Duodenal mucosa (tissue), 2 donors: Measurements from ENCODE around the gene PANK4.

Experiments
- H3K27ac ChIP-seq: one replicate; pipeline ENCODE4 v1.7.0; 2013; ENCODE audit warnings: low read depth, low read length
- H3K27me3 ChIP-seq, 2 donors: one replicate each; pipeline ENCODE4 v1.7.0; 2013; ENCODE audit warnings: low read length in 2 of 2, control low read depth in 1 of 2; ENCODE audit not compliant: insufficient read depth in 2 of 2, control insufficient read depth in 1 of 2
- H3K36me3 ChIP-seq, 2 donors: one replicate each; pipeline ENCODE4 v1.7.0; 2013; ENCODE audit warnings: low read length in 2 of 2, control low read depth in 1 of 2; ENCODE audit not compliant: insufficient read depth in 2 of 2, control insufficient read depth in 1 of 2
- H3K4me1 ChIP-seq, 2 donors: one replicate each; pipeline ENCODE4 v1.7.0; 2013; ENCODE audit warnings: low read length in 2 of 2, control low read depth in 1 of 2; ENCODE audit not compliant: insufficient read depth in 2 of 2, control insufficient read depth in 1 of 2
- H3K4me3 ChIP-seq, 2 donors: one replicate each; pipeline ENCODE4 v1.7.0; 2013; ENCODE audit warnings: low read length in 2 of 2, low read depth in 1 of 2
- H3K9ac ChIP-seq, 2 donors: one replicate each; pipeline ENCODE4 v1.7.0; 2013; ENCODE audit warnings: low read length in 2 of 2, low read depth in 1 of 2
- H3K9me3 ChIP-seq, 2 donors: one replicate each; pipeline ENCODE4 v1.7.0; 2013; ENCODE audit warnings: low read length in 2 of 2, control low read depth in 1 of 2; ENCODE audit not compliant: control insufficient read depth in 1 of 2

The PANK4 gene

DNA sequence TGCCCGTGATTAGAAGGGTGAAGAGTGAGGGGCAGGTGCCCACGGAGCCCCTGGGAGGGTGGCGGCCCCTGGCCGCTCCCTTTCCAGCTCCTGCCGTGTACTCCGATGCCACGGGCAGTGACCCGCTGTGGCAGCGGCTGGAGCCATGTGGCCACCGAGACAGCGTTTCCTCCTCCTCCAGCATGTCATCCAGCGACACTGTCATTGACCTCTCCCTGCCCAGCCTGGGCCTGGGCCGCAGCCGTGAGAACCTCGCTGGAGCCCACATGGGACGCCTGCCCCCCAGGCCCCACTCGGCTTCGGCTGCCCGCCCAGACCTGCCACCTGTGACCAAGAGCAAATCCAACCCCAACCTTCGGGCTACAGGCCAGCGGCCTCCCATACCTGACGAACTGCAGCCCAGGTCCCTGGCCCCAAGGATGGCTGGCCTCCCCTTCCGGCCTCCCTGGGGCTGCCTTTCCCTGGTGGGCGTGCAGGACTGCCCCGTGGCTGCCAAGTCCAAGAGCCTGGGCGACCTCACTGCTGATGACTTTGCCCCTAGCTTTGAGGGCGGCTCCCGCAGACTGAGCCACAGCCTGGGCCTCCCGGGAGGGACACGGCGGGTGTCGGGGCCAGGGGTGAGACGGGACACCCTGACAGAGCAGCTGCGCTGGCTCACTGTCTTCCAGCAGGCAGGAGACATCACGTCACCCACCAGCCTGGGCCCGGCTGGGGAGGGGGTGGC lies 22.0 kb downstream of the PANK4 start:
- Histone ChIP-seq H3K4me1 (no peaks in the 10 kb centered on the region), H3K36me3 (peaks cover 9 to 18% of the 10 kb centered on the region in 2 donors), H3K27ac (no peak overlapping the region), H3K27me3 (peaks cover 0 to 17% of the 10 kb centered on the region in 2 donors), H3K9ac (no peak overlapping the region), H3K4me3 (no peak overlapping the region), H3K9me3 (no peaks in the 10 kb centered on the region)

DNA sequence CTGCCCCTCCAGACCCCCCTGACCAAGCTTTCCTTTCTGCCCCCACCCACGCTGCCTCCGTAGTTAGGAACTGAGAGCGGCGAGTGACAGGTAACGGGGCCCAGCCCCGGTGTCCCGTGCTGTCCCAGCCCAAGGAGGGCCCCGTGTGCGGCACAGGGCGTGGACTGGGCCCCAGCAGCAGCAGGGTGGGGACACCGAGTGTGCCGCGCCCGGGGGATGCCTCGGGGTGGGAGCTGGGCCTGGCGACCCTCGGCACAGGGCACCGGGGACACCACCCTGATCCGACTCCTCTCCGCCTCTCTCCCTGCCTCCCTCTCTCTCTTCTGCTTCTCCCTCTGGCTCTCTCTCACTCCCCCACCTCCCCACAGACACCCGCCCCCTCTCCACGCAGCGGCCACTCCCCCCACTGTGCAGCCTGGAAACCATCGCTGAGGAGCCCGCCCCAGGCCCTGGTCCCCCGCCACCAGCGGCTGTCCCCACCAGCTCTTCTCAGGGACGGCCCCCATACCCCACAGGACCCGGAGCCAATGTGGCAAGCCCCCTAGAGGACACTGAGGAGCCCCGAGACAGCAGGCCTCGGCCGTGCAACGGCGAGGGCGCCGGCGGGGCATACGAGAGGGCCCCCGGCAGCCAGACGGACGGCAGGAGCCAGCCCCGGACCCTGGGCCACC lies 22.7 kb downstream of the PANK4 start:
- no peaks in the 10 kb centered on the region for H3K9me3 ChIP-seq
- H3K27ac ChIP-seq = no peak overlapping the region
- H3K36me3 ChIP-seq = peaks cover 2 to 11% of the 10 kb centered on the region in 2 donors
- H3K4me3 ChIP-seq = no peak overlapping the region
- H3K9ac ChIP-seq = no peak overlapping the region
- no peaks in the 10 kb centered on the region for H3K4me1 ChIP-seq
- peaks cover 0 to 17% of the 10 kb centered on the region in 2 donors for H3K27me3 ChIP-seq

DNA sequence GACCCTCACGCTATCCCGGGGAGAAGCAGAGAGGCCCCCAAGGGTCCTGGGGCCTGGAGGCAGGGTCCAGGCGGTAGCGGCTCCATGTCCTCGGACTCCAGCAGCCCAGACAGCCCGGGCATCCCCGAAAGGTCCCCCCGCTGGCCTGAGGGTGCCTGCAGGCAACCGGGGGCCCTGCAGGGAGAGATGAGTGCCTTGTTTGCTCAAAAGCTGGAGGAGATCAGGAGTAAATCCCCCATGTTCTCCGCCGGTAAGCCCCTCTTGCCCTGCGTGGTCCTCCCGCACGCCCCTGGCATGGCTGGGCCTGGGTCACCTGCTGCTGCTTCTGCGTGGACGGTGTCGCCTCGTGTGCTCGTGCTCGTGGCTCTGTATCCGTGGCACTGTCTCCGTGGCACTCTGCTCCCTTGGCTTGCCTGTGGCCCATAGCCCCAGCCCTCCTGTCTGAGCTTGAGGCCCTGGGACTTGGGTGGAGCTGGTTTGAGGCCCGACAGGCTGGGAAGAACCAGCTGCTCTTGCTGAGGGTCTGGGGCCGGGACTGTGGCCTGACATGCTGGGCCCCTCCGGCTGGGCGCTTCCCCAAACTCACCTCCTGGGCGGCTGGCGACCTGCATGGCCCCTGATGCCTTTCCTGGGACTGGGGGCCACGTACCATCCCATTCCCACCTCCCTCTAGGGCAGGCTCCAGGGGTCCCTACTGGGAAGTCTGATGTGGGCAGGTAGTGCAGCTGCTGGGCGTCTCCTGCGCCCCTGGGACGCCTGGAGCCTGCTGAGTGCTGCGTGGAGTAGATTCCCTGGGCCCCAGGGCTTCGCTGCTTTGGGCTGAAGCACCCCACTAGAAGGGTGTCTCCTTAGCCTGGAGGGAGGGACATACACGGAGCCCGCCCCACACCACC lies 23.5 kb downstream of the PANK4 start:
- Histone ChIP-seq H3K9ac (no peak overlapping the region), H3K27me3 (peaks cover 0 to 17% of the 10 kb centered on the region in 2 donors), H3K36me3 (peaks cover 0 to 5% of the 10 kb centered on the region in 2 donors), H3K4me3 (no peak overlapping the region), H3K9me3 (no peaks in the 10 kb centered on the region), H3K4me1 (no peaks in the 10 kb centered on the region), H3K27ac (no peak overlapping the region)

DNA sequence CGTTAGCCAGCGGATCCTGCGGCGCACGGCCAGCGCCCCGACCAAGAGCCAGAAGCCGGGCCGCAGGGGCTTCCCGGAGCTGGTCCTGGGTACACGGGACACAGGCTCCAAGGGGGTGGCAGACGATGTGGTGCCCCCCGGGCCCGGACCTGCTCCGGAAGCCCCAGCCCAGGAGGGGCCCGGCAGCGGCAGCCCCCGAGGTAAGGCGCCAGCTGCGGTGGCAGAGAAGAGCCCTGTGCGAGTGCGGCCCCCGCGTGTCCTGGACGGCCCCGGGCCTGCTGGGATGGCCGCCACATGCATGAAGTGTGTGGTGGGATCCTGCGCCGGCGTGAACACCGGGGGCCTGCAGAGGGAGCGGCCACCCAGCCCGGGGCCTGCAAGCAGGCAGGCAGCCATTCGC lies 24.2 kb downstream of the PANK4 start:
- no peak overlapping the region for H3K9ac ChIP-seq
- no peaks in the 10 kb centered on the region for H3K9me3 ChIP-seq
- H3K27me3 ChIP-seq = peaks cover 0 to 17% of the 10 kb centered on the region in 2 donors
- no peaks in the 10 kb centered on the region for H3K4me1 ChIP-seq
- no peak overlapping the region for H3K4me3 ChIP-seq
- H3K27ac ChIP-seq = no peak overlapping the region
- H3K36me3 ChIP-seq = no peaks in the 10 kb centered on the region

DNA sequence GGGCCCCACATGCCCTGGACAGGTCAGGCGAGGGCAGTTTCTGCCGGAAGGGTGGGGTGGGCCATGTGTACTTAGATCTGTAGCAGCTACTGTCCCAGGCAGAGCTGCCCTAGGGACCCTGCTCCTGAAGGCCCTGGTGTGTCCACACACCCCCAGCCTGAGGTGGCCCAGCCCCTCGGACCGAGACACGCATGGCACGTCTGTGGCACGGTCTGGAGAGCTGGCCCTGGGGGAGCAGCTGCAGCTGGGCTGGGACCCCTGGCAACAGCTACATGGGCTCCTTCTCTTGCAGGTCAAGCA lies 24.6 kb downstream of the PANK4 start:
- peaks cover 0 to 17% of the 10 kb centered on the region in 2 donors for H3K27me3 ChIP-seq
- no peak overlapping the region for H3K27ac ChIP-seq
- H3K4me3 ChIP-seq = no peak overlapping the region
- H3K9me3 ChIP-seq = no peaks in the 10 kb centered on the region
- no peak overlapping the region for H3K9ac ChIP-seq
- no peaks in the 10 kb centered on the region for H3K4me1 ChIP-seq
- no peaks in the 10 kb centered on the region for H3K36me3 ChIP-seq

DNA sequence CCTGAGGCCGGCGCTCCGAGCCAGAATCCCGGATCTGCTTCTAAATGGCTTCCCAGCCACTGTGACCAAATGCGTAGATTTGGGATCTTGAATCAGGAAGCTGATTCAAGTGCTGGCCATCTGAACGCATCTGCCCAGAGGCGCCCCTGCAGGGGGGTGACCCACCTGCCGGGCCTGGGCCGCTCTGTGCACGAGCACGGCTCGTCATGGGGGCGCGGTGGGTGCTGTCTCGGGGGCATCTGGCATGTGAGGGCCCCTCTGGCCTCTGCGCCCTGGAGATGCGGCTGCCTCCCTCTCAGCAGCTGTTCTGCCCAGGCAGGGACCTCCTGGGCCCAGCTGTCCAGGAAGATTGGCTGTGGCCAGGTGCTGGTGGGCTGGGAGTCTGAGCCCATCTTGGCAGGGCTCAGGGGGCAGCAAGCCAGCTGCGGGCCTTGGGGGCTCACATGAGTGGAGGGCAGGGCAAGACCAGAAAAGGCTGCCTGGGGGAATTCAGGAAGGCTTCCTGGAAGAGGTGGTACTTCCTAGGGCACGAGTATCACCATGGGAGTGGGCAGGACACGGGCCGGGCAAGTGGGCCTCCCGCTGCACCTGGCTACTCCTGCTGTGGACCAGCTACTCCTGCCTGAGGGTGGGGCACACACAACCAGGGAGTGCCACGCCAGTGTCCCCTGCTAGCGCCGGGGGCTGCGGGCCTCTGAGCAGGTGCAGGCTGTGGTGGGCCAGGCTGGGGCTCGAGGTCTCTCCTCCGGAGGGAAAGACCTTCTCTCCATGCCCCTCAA lies 25.2 kb downstream of the PANK4 start:
- Histone ChIP-seq H3K27me3 (peaks cover 0 to 17% of the 10 kb centered on the region in 2 donors), H3K36me3 (no peaks in the 10 kb centered on the region), H3K27ac (no peak overlapping the region), H3K4me1 (no peaks in the 10 kb centered on the region), H3K9me3 (no peaks in the 10 kb centered on the region), H3K9ac (no peak overlapping the region), H3K4me3 (no peak overlapping the region)

DNA sequence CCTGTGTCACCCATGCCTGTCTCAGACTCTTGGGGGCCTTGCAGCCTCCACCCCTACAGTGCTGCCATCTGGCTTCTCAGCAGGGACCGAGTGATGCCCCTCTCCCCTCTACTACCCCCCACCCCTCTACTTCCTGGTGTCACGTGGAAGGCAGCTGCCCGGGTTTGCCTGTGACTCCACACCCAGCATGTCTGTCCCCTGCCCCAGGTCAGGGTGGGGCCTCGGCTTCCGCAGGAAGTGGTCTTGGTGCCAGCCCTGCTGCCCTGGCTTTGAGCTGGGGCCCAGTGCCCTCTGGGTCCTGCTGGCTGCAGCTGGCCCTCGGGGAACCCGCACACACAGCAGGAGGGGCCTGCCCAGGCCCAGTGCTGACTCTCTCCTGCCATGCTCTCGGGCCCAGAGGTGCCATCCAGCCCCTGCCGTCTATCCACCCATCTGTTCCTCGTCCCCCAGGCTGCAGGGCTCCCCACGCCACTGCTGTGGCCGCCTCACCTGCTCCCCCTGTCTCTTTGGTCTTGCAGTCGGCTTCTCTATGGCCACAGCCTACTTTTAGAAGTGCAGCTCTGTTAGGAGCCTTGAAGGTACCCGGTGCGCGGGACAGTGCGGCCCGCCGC lies 26.3 kb downstream of the PANK4 start:
- Histone ChIP-seq H3K27ac (no peak overlapping the region), H3K9ac (no peak overlapping the region), H3K27me3 (peaks cover 0 to 12% of the 10 kb centered on the region in 2 donors), H3K36me3 (no peaks in the 10 kb centered on the region), H3K4me1 (no peaks in the 10 kb centered on the region), H3K9me3 (no peaks in the 10 kb centered on the region), H3K4me3 (no peak overlapping the region)

DNA sequence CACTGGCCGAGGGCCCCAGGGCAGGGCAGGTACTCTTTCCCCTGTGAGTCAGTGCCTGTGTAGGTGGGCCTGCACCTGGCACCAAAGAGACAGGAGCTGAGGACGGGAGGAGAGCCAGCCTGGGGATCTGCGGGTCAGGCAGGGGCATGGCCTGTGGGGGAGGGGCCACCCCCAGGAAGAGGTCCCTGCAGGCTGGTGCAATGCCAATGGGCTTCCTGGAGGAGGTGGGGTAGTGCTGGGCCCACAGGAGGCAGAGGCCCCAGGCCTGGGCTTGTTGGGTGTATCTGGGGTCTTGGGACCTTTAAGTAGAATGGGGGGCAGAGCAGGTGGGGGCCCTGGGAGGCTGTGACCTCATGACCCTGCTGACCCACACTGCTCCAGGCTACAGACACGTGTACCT lies 27.1 kb downstream of the PANK4 start:
- Histone ChIP-seq H3K4me1 (no peaks in the 10 kb centered on the region), H3K9ac (no peak overlapping the region), H3K36me3 (no peaks in the 10 kb centered on the region), H3K9me3 (no peaks in the 10 kb centered on the region), H3K4me3 (no peak overlapping the region), H3K27me3 (peaks cover 0 to 8% of the 10 kb centered on the region in 2 donors), H3K27ac (no peak overlapping the region)

DNA sequence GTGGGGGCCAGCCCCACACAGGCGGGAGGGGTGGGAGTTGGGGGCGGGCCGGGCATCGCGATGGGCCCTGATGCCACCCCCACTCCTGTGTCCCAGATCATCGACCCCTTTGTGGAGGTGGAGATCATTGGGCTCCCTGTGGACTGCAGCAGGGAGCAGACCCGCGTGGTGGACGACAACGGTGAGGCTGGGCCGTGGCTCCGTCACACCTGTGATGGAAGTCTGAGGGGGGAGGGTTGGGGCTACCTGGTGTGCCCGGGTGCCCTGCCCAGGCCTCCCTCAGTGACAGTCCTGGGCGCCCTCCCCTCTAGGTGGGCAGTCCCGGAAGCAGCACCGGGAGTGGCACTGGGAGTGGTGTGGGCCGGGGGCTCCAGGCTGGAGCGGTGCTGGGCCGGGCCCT lies 27.7 kb downstream of the PANK4 start:
- Histone ChIP-seq H3K36me3 (no peaks in the 10 kb centered on the region), H3K27me3 (peaks cover 0 to 4% of the 10 kb centered on the region in 2 donors), H3K4me3 (no peak overlapping the region), H3K9ac (no peak overlapping the region), H3K27ac (no peak overlapping the region), H3K9me3 (no peaks in the 10 kb centered on the region), H3K4me1 (no peaks in the 10 kb centered on the region)
